GM19035 (cell line): ENCODE results near the gene F12.
"Not testable (repeated sequence)": the region's sequence is repeated elsewhere in the genome, so short reads cannot be mapped to it uniquely, and the experiment has no call there.

Source experiments
- ATAC-seq: cut with Tn5 transposase; IDR thresholded peaks from one replicate; pipeline ENCODE4 v1.9.1; 2021; ENCODE audit not compliant: unreplicated experiment

The F12 gene

GRCh38 chr5:177432839-177433657, 23.7 kb upstream of the F12 start:
- no peak for ATAC-seq

GRCh38 chr5:177432143-177432838, 22.9 kb upstream of the F12 start:
- no peak for ATAC-seq

- ATAC-seq: peak; percentile 38
These were observed 22.2 kb upstream of the F12 start for GRCh38 chr5:177431317-177432142.

- ATAC-seq: no peak
These were observed 21.6 kb upstream of the F12 start for GRCh38 chr5:177430972-177431316.

- no peak for ATAC-seq
These were observed 21.0 kb upstream of the F12 start for GRCh38 chr5:177430140-177430951.

- ATAC-seq: no peak
These were observed 20.1 kb upstream of the F12 start for GRCh38 chr5:177429248-177430040.

GRCh38 chr5:177428574-177429217, 19.3 kb upstream of the F12 start:
- ATAC-seq: no peak

- ATAC-seq: no peak
These were observed 18.7 kb upstream of the F12 start for GRCh38 chr5:177427919-177428573.

GRCh38 chr5:177427211-177427822, 18.0 kb upstream of the F12 start:
- ATAC-seq: no peak

- peak; percentile 8 for ATAC-seq
These were observed 17.3 kb upstream of the F12 start, which contains the start of gene GRK6 for GRCh38 chr5:177426566-177427210. TSS of gene GRK6 (plus strand) at chr5:177426676. CDS start at chr5:177426846, 170 bp downstream.

- peak; percentile 75 for ATAC-seq
These were observed 16.6 kb upstream of the F12 start for GRCh38 chr5:177425801-177426565.

GRCh38 chr5:177425196-177425800, 15.9 kb upstream of the F12 start:
- no peak for ATAC-seq

GRCh38 chr5:177423671-177424070, 14.3 kb upstream of the F12 start:
- ATAC-seq: no peak

GRCh38 chr5:177421062-177421798, 11.9 kb upstream of the F12 start:
- no peak for ATAC-seq

GRCh38 chr5:177420472-177420871, 11.1 kb upstream of the F12 start:
- not testable (repeated sequence) for ATAC-seq

- no peak for ATAC-seq
These were observed 9.7 kb upstream of the F12 start for GRCh38 chr5:177419046-177419445.
